ENCODE measurements around the gene ZNF277.
"Not testable (repeated sequence)": the region's sequence is repeated elsewhere in the genome, so short reads cannot be mapped to it uniquely, and the experiment has no call there.

The ZNF277 gene

DNA sequence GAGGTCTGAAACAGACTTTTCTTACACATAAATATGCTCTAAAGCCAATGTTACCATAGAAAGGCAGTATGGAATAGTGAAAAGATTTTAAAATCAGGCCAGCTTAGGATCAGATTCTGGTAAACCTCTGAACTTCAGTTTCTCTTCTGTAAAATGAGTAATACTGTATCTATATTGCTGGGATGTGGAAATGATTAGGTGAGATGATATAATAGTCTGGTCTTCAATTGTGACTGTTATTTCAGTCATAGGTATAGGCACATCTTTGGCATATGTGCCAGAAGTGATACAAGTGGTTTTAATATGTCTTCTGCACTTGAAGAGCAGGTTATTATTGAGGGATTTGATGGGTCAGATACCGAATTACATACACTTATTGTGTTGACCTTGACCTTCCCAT is 7.2 kb downstream of the ZNF277 start:
- DNase-seq = no peak

DNA sequence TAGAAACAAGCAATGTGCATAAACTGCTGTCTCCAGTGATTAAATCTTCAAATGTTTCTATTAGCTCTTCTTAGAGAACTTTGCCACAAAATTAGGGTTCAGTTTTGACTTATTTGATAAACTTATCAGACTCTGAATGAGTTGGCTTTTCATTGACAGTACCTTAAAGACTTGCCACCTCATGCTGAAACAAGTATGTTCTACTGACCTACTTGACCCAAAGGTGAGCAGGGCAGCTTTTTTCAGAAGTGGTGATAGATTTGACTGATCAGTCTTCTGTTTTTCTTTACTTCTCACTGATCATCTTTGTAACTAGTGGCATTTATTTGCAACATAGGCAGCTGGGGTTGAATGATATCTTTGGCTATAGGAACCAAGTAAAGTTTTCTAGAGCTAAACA is 7.8 kb downstream of the ZNF277 start:
- no peak for DNase-seq

DNA sequence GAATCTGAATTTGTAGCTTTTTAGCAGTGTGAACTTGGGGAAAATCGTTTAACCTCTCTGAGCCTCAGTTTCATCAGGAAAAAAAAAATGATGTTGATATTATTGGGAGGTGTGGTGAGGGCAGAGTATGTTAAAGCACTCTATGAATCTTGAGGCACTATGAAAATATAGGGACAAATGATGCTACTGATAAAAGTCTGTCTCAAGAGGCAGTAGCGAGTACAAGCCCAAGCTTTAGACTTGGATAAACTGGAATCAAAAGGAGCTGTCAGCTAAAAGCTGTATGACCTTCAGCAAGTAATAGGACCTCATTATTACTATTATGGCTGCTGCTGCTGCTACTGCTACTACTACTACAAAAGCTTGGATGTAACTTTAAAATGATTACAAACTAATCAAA is 8.4 kb downstream of the ZNF277 start:
- DNase-seq = no peak

DNA sequence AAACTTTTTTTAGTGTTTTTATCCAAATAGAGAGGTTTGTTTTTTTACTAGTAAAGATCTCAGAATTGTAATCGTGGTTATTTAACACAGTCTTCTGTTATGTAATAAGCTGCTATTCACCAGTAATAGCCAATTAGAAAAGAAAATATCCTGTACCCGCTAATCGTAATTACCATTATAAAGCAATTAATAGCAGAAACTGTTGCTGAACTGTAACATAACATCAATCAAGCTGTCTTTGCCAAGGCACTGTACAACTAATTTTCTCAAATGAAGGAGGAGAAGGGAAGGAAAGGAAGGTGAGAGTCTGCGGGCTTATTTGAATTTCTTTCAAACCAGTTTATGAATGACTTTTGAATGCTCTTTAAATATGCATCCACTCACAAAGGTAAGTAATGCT is 9.3 kb downstream of the ZNF277 start:
- no peak for DNase-seq

DNA sequence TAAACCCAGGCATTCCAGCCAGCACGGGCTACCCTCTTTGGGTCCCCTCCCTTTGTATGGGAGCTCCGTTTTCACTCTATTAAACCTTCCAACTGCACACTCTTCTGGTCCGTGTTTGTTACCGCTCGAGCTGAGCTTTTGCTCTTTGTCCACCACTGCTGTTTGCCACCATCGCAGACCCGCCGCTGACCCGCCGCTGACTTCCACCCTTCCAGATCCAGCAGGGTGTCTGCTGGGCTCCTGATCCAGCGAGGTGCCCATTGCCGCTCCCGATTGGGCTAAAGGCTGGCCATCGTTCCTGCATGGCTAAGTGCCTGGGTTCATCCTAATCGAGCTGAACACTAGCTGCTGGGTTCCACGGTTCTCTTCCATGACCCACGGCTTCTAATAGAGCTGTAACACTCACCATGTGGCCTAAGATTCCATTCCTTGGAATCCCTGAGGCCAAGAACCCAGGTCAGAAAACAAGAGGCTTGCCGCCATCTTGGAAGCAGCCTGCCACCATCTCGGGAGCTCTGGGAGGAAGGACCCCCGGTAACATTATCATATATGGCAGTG is 14.5 kb downstream of the ZNF277 start:
- no peak for DNase-seq

DNA sequence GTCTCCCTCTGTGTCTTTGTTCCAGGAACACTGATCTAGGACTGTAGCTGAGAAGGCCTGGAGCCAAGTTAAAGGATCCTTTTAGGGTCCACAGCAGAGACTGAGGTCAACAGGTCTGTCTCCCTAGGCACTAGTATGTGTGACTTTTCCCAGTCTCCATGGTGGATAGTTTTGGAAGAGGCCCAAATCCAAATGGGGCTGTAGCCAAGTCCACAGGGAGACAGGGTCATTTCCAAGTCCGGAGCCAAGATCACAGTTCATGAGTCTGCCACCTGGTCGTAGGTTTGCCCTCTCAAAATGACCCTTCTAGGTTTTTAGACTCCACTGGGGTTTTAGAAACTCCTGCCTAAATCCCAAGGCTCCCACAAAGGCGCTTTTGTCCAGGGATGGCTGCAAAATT is 16.8 kb downstream of the ZNF277 start:
- DNase-seq = no peak

DNA sequence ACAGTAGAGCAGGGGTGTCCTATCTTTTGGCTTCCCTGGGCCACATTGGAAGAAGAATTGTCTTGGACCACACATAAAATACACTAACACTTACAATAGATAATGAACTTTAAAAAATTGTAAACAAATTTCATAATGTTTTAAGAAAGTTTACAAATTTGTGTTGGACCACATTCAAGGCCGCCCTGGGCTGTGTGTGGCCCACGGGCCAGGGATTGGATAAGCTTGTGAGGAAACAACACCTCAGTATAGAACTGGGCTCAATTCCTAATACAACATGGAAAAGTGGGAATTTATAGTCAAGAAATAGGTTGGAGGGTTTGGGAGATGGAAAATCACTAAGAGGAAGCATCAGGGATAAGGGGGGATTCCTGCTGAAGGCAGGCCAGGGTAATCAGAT is 17.7 kb downstream of the ZNF277 start:
- DNase-seq = no peak

DNA sequence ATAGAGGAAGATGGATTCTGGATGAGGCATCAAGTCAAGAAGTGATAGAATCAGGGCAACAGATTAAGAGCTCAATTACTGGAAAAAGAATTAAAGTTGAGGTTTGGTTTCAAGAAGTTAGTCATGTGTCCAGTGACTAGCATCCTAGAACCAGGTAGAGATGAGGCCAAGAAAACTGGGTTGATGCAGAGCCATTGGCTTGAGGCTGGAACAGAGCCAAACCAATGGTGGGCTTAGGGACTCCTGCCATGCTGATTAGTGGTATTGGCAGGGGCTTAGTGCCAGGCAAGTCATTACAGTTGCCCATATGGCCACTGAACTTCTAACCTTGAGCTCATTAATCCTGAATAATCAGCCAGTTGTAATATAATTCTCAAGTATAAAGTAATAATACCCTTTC is 18.5 kb downstream of the ZNF277 start:
- no peak for DNase-seq

DNA sequence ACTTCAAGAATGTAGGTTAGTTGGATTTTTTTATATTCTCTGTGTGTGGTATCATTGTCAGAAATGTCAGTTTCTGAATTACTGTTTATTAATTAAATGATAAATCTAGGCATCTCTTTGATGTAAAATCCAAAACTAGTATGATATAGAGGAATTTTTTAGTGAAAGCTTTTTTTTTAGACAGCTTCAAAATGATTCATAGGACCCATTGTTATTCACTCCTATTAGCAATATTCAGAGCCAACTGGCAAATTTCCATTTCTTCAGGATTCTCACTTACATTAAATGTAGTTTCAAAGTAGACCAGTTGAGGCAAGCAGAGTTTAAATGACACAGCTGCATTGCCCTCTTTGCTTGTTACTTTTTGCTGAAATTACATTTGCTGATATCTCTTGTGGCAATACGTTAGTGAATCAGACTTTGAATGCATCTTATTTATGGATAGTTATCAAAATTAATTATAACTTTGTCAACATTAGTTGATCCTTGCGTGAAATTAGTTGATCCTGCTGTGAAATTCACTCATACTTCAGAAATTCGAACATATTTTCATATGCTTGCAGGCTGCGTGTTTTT is 20.3 kb downstream of the ZNF277 start:
- no peak for DNase-seq

DNA sequence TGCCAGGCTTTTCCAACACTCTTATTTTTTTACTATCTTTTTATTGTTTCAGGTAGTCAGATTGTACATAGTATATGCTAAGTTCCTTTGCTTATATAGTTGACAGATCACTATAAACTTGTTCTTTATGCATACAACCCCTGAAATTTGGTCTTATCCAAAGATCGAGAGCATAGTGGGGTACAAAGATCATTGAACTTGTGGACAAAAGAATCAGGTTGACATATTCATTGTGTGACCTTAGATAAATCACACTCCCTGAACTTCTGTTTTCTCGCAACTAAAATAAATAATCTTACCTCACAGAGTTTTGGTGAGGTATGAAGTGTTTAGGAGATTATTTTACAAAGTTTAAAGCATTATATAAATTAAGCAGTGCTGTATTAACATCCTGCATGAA is 22.1 kb downstream of the ZNF277 start:
- no peak for DNase-seq

DNA sequence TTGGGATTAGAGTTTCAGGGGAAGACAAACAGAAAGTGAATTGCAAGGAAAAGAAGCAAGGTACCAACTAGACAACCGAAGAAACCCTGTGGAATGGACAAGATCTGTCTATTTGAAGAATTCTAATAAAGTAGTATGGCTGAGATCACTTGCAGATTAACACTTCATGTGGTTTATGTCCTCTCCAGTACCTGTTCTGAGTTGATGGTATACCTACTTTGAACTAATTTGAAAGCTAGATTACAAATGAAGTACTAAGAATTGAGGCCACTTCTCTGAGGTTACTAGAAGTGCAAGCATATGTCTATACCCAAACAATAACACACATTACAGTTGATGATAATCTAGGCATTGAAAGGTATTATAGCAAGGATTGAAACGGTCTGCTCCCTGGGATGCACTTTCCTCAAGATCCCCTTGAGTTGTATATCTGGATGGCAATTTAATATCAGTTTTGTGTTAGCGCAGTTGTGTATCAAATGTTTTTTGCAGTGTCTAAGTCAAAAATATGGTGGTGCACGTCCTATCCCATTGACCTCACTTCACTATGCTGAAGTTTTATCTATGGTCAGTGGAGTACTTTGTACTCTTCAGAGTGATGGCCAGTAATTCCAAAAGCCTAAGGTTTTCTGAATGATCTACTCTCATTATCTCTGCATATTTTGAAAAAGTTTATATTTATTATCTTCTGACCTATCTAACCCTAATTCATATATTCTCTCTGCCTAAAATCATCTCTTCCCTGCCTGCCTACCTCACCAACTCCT is 25.9 kb downstream of the ZNF277 start:
- no peak for DNase-seq

DNA sequence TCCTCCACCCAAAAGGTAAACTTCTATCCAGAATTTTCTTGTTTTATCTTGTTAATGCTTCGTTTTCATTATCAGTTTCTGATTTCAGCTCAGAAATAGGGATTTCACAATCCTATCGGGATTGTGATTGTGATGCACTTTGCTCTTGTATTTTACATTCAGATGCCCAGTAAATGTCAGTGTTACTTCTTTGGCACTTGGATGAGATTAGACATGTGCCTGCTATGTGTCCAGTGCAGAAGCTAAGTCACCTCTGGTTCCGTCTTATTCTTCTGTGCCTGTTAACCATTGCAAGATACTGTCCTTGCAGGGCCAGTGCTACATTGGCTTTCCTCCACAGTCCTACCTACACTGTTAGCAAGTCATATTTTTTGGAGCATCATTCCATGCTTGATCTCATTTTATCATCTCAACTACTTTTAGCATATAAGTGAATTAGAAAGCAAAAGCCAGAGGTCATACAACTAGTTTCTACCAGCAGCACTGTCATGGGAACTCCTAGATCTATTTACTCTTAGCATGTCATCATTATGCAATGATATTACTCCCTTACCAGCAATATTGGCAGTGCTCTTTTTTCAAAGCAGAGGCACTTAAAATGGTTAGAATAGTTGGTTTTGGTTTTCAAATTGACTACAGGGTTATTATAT is 26.7 kb downstream of the ZNF277 start:
- no peak for DNase-seq

DNA sequence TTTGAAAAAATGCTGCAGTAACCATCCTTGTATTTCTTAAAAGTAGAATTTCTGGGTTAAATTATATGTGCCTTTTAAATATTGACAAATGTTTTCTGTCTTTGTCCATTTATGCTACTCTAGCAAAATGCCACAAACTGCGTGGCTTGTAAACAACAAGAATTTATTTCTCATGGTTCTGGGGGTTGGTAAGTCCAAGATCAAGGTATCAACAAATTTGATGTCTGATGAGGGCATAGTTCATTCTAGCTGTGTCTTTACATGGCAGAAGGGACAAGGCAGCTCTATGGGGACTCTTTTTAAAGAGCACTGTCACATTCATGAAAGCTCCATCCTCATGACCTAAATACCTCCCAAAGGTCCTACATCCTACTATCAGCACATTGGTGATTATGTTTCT is 27.7 kb downstream of the ZNF277 start:
- no peak for DNase-seq

DNA sequence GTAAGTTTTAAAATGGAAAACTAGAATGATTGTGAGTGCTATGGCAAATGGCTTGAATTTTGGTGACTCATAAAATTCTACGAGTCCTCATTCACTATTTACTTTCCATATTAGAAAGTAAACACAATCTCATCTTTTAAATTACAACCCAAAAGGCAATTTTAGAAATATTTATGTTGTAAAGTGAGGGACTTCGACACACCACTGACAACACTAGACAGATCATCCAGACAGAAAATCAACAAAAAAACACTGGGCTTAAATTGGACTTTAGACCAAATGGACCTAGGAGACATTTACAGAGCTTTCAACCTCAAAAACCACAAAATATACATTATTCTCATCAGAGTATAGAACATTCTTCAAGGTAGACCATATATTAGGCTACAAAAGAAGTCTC is 30.1 kb downstream of the ZNF277 start:
- DNase-seq = no peak

DNA sequence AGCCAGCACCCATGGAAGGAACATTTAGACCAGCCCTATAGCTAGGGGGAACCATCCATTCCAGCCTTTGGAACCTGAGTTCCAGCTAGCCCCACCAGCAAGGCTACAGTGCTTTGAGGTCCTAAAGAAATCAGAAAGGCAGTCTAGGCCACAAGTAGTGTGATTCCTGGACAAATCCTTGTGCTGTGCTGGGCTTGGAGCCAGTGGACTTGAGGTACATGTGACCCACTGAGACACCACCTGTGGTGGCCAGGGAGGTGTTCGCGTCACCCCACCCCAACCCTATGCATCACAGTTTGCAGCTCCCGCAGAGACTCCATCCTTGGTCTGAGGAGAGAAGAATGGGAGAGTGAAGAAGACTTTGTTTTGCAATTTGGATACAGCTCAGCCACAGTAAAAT is 31.8 kb downstream of the ZNF277 start:
- no peak for DNase-seq

DNA sequence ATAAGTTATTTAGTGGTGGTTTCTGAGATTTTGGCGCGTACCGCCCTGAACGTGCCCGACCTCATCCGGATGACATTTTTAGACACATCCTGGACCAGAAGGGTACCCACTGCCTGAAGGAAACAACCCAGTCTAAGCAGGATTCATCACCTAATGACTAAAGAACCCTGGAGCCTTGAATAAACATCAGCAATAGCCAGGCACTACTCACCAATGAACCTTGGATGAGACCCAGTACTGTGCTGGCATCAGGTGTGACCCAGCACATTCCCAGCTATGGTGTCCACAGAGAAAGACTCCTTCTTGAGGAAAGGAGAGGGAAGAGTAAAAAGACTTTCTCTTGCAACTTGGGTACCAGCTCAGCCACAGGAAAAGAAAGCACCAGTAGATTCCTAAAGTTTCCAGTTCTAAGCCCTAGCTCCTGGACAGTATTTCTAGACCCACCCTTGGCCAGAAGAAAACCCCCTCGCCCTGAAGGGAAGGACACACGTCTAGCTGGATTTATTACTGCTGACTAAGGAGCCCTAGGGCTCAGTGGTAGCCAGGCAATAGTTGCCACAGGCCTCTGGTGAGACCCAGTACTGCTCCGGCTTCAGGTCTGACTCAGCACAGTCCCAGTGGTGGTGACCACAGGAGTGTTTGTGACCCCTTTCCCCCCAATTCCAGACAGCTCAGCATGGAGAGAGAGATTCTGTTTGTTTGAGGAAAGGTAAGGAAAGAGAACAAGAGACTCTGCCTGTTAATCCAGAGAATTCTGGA is 32.5 kb downstream of the ZNF277 start:
- DNase-seq = no peak

DNA sequence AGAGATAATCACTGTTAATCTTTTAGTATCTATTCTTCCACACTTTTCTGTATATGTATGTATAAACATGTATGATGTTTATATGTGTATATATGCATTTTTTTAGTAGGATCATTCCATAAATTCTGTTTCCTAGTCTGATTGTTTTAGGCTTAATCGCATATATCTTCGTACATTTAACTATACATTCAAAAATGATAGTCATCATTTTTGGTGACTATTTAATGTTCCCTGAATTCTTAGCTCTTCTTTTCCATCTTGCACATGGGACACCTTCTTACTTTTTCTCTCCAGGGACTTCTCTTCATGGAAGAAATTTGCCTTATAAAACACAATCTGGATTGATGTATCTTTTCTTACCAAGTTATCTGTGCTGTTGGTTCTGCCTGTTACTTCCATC is 42.1 kb downstream of the ZNF277 start:
- DNase-seq = no peak

DNA sequence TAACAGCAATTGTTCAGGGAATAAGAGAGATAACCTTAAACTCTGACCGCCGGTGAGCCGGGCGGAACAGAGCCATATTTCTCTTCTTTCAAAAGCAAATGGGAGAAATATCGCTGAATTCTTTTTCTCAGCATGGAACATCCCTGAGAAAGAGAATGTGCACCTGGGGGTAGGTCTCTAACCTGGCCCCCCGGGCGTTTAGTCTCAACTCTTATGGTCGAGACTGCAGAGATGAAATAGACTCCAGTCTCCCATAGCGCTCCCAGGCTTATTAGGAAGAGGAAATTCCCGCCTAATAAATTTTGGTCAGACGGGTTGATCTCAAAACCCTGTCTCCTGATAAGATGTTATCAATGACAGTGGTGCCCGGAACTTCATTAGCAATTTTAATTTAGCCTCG is 43.5 kb downstream of the ZNF277 start:
- not testable (repeated sequence) for DNase-seq

DNA sequence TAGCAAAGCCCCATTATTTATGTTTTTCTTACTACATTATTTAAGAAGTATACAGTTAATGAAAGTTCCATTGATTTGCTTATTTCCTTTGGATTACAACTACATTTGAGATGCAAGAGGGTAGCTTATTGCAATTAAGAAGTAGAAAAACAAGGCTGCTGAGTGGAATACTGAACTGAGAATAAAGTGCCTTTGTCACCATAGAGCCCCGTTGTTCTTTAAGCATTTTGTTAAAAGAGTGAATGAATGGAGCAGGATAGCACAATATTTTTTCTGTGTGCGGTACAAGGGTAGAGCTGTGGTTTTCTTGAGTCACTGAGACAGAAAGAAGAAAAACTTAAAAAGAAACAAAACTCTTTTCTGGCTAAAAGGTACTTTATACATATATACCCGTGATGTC is 45.6 kb downstream of the ZNF277 start:
- no peak for DNase-seq

DNA sequence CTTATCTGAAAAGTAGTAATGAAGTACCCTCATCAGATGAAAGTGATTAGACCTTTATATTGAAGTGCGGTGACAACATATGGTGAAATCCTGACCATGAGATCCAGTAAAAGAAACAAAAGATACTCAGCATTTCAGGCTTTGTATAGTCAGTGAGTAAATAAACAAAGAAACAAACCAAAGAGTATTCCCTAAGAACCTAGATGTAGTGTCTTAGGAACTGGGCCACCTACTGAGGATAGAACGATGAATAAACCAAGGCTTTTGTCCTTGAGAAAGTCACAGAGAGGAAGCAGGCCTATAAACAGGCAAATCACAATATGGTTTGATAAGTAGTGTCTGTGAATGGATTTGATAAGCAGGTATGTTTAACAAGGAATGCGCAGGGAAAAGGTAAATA is 46.2 kb downstream of the ZNF277 start:
- DNase-seq = no peak

DNA sequence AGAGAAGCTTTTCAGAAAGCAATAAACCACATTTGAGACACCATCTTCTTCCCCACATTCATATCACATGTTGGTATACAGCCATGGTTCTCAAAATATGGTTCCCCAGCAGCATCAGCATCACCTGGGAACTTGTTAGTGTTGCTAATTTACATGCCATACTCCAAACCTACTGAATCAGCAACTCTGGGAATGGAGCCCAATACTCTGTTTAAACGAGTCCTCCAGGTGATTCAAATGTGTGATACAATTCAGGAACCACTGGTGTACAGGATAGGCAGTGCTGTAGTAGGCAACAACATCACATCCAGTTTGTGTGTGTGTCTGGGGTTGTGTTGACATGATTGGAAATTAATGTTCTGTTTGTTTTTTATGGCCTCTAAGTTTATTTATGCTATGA is 47.7 kb downstream of the ZNF277 start:
- DNase-seq = no peak

DNA sequence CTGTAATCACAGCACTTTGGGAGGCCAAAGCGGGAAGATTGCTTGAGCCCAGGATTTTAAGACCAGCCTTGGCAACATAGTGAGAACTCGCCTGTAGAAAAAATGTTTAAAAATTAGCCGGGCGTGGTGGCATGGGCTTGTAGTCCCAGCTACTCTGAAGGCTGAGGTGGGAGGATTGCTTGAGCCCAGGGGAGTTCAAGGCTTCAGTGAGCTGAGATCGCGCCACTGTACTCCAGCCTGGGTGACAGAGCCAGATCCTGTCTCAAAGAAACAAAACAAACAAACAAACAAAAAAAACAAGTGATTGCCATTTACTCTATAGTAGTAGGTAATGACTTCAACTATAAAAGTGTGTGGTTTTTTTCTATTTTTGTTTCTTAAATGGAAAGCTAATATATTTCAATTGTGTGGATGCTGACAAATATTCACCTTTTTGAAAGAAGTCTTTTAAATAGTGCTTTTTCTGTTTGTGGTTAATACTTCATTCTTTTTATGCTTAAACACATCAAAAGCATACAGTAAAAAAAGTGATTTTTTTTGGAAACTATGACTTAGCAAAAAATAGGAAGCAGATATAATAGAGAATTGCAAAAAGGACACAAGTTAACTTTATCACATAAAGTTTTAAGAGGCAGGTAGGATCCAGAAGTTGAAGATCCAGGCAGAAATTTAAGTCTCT is 48.4 kb downstream of the ZNF277 start:
- no peak for DNase-seq

DNA sequence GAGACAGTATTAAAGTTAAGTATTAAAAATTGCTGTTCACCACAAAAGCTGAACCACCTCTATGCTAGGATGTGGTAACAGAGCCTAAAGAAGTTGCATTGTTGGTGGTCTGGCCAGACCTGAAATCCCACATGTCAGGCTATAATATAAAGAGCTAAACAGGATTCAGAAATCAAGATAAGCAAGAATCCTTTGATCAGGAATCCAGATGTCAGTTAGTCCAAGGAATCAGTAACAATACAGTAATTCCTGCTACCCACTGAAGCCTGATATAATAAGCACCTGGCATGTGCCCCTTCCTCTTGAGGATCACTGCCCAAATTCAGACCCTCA is 48.9 kb downstream of the ZNF277 start:
- no peak for DNase-seq

All from NCI-H1930 (cell line).